ENCODE results near the gene NOL6.

- TF ChIP-seq HDAC6 (IDR thresholded peaks at IDR 0.05; ENCODE audit: low read depth, low read length) (no peak), CTCF (IDR thresholded peaks at IDR 0.05; ENCODE audit: control extremely low read depth in 1 of 3, insufficient read depth in 1 of 3, low read depth in 1 of 3, low read length in 3 of 3) (no peak), MAFK (IDR thresholded peaks at IDR 0.05; ENCODE audit: low read depth, low read length) (no peak), USF2 (IDR thresholded peaks at IDR 0.05; ENCODE audit: low read length) (no peak), TEAD4 (IDR thresholded peaks at IDR 0.05; ENCODE audit: low read depth, low read length) (no peak), EP300 (IDR thresholded peaks at IDR 0.05; ENCODE audit: borderline replicate concordance in 1 of 2, low read depth in 2 of 2, low read length in 2 of 2) (no peak), SIN3A (conservative IDR thresholded peaks at IDR 0.05 in 1 of 2, IDR thresholded peaks at IDR 0.05 in 1 of 2; ENCODE audit: low read depth in 1 of 2, low read length in 2 of 2) (no peak), ZNF274 (IDR thresholded peaks at IDR 0.05; ENCODE audit: borderline replicate concordance, extremely low read depth, low read length) (no peak), PHF8 (conservative IDR thresholded peaks at IDR 0.05; ENCODE audit: low read depth, low read length) (no peak), JUND (IDR thresholded peaks at IDR 0.05; ENCODE audit: low read length) (no peak), CHD2 (IDR thresholded peaks at IDR 0.05; ENCODE audit: low read length) (no peak), YY1 (IDR thresholded peaks at IDR 0.05; ENCODE audit: low read depth, low read length) (no peak)
These were observed 55.6 kb downstream of the NOL6 start for GRCh38 chr9:33418090-33418489.
